GM23248 (cell line): ENCODE results near the gene NF1.

Experiments
- EZH2 ChIP-seq: fragments of 200-600 bp; sonication (generic); IDR thresholded peaks from 2 replicates; pipeline ENCODE4 v1.6.1; 2018; ENCODE audit warnings: antibody characterized with exemption, mild to moderate bottlenecking; ENCODE audit not compliant: insufficient read depth, poor library complexity, severe bottlenecking
- EZH2phosphoT487 ChIP-seq: fragments of 200-600 bp; sonication (generic); IDR thresholded peaks from 2 replicates; pipeline ENCODE4 v1.6.1; 2018; ENCODE audit warnings: antibody characterized with exemption, moderate library complexity, mild to moderate bottlenecking, low read depth; ENCODE audit not compliant: insufficient read depth

DNA sequence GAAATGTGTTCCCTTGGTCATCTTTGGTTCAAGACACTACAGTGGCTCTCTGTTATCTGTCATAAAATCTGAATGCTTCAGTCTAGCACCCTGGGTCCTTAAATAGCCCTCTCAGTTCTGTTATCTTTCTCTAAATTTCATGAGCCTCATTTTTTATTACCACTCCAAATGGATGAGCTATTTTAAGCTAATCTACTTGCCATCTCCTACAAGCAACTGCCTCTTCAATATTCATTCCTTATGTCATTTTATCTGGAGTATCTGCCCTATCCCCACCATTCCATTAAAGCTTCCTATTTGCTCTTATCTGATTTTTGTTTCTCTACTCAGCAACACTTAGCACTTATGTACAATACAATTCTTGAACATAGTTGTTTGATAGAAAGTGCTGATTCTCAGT, 254.7 kb downstream of the NF1 start:
- TF ChIP-seq EZH2phosphoT487 (no peak), EZH2 (no peak)
